Breast epithelium (tissue), 4 donors: ENCODE measurements around the gene GPATCH4. TPM values are rescaled to one million over a fixed set of nuclear protein-coding genes. Genes with fewer than 3 reads are reported as not detected.

Experiments
- DNase-seq, 2 donors: peaks; one replicate each; pipeline ENCODE4 v3.0.0-alpha.2; 2019; ENCODE audit warnings: low spot score in 2 of 2
- H3K27ac ChIP-seq, 2 donors: fragments of 200-600 bp; sonication (generic) in 1 of 2; one replicate each; pipeline ENCODE4 v1.5.1; 2016 to 2019; ENCODE audit warnings: mild to moderate bottlenecking in 1 of 2
- H3K27me3 ChIP-seq, 2 donors: fragments of 200-600 bp; sonication (generic) in 1 of 2; one replicate each; pipeline versions ENCODE4 v1.5.1 to v1.6.0; 2017 to 2019; ENCODE audit warnings: control low read depth in 1 of 2, mild to moderate bottlenecking in 1 of 2
- H3K36me3 ChIP-seq: fragments of 200-600 bp; one replicate; pipeline ENCODE4 v1.5.1; 2019
- H3K4me1 ChIP-seq, 2 donors: fragments of 200-600 bp; sonication (generic); one replicate each; pipeline ENCODE4 v1.5.1; 2016 to 2019; ENCODE audit warnings: control low read depth in 1 of 2
- H3K4me3 ChIP-seq, 3 donors: fragments of 200-600 bp; sonication (generic); 1 replicate in 2 of 3; 2 replicates in 1 of 3; pipeline ENCODE4 v1.5.1; 2016 to 2019; ENCODE audit warnings: mild to moderate bottlenecking in 3 of 3, moderate library complexity in 2 of 3
- H3K9me3 ChIP-seq, 2 donors: fragments of 200-600 bp; sonication (generic) in 1 of 2; one replicate each; pipeline ENCODE4 v1.5.1; 2016 to 2019; ENCODE audit warnings: control low read depth in 1 of 2
- CTCF ChIP-seq, 3 donors: fragments of 450-650 bp; IDR thresholded peaks; one replicate each; pipeline ENCODE4 v1.5.1; 2016 to 2017; ENCODE audit warnings: antibody characterized with exemption in 3 of 3, mild to moderate bottlenecking in 3 of 3, moderate library complexity in 3 of 3
- POLR2A ChIP-seq: fragments of 450-650 bp; IDR thresholded peaks from one replicate; pipeline ENCODE4 v1.6.1; 2016; ENCODE audit warnings: antibody characterized with exemption, mild to moderate bottlenecking, moderate library complexity
- POLR2AphosphoS5 ChIP-seq, 3 donors: sonication (generic); formaldehyde crosslinking; IDR thresholded peaks; one replicate each; pipeline ENCODE4 v1.6.1; 2017; ENCODE audit warnings: antibody characterized with exemption in 3 of 3
- intact Hi-C: fragments of 100-400 bp; cut with DNase I; formaldehyde crosslinking; loops from one replicate; pipeline ENCODE4 v1.15.1; 2023; ENCODE audit warnings: low total_unique reads
- total RNA-seq, 3 donors: library from RNA; depleted of rRNA; stranded (reverse); fragments of >200 nt; gene quantifications; one replicate each; pipeline ENCODE4 v1.1.0, GENCODE V29; 2016

The GPATCH4 gene
- total RNA-seq, 3 donors from 2014 or later: 20.2 to 31.1 (median 23.7) TPM

- Histone ChIP-seq H3K4me3 (peak overlapping the region in 1 of 3 donors; percentile 71), H3K9me3 (no peaks in the 10 kb centered on the region), H3K4me1 (peaks cover 11 to 16% of the 10 kb centered on the region in 2 donors), H3K27ac (no peak overlapping the region), H3K36me3 (no peaks in the 10 kb centered on the region), H3K27me3 (peaks cover 15 to 39% of the 10 kb centered on the region in 2 donors)
- DNase-seq: no peak
- TF ChIP-seq POLR2A (no peak), CTCF (IDR thresholded peaks at IDR 0.05) (peak in 2 of 3 donors; percentile 3 to 22), POLR2AphosphoS5 (IDR thresholded peaks at IDR 0.05) (no peak)
- intact Hi-C loops: no loop called here
Observed at GRCh38 chr1:156626079-156626438, 24.8 kb upstream of the GPATCH4 start.

GRCh38 chr1:156625436-156626078, 24.3 kb upstream of the GPATCH4 start:
- Histone ChIP-seq H3K4me3 (peak overlapping the region; percentile 33 to 71 (median 45)), H3K36me3 (no peaks in the 10 kb centered on the region), H3K27ac (no peak overlapping the region), H3K4me1 (peaks cover 11 to 16% of the 10 kb centered on the region in 2 donors), H3K27me3 (peaks cover 15 to 42% of the 10 kb centered on the region in 2 donors), H3K9me3 (no peaks in the 10 kb centered on the region)
- no peak for DNase-seq
- intact Hi-C loops: no loop called here
- TF ChIP-seq POLR2A (no peak), POLR2AphosphoS5 (IDR thresholded peaks at IDR 0.05) (no peak), CTCF (IDR thresholded peaks at IDR 0.05) (peak; percentile 77 to 90 (median 81))

- intact Hi-C loops: no loop called here
- H3K4me1 ChIP-seq: peaks cover 11 to 16% of the 10 kb centered on the region in 2 donors
- H3K27ac ChIP-seq: no peak overlapping the region
- H3K36me3 ChIP-seq: no peaks in the 10 kb centered on the region
- peak overlapping the region; percentile 33 to 71 (median 45) for H3K4me3 ChIP-seq
- peak in 1 of 2 donors; percentile 38 for DNase-seq
- no peaks in the 10 kb centered on the region for H3K9me3 ChIP-seq
- peaks cover 15 to 46% of the 10 kb centered on the region in 2 donors for H3K27me3 ChIP-seq
- no peak for TF ChIP-seq POLR2A
- TF ChIP-seq CTCF (IDR thresholded peaks at IDR 0.05): no peak
- TF ChIP-seq POLR2AphosphoS5 (IDR thresholded peaks at IDR 0.05): no peak
Observed at GRCh38 chr1:156624814-156625435, 23.6 kb upstream of the GPATCH4 start.

- TF ChIP-seq POLR2AphosphoS5 (IDR thresholded peaks at IDR 0.05) (no peak), CTCF (IDR thresholded peaks at IDR 0.05) (peak in 2 of 3 donors; percentile 22 to 28), POLR2A (no peak)
- Histone ChIP-seq H3K4me3 (peak overlapping the region; percentile 33 to 71 (median 45)), H3K36me3 (no peaks in the 10 kb centered on the region), H3K27me3 (peaks cover 15 to 51% of the 10 kb centered on the region in 2 donors), H3K27ac (peak overlapping the region in 1 of 2 donors; percentile 38), H3K4me1 (peaks cover 11 to 16% of the 10 kb centered on the region in 2 donors), H3K9me3 (no peaks in the 10 kb centered on the region)
- intact Hi-C loops: no loop called here
- peak in 1 of 2 donors; percentile 52 for DNase-seq
Observed at GRCh38 chr1:156623946-156624813, 22.9 kb upstream of the GPATCH4 start.
